Measurements from ENCODE around the gene EHBP1. TPM values are rescaled to one million over a fixed set of nuclear protein-coding genes. Genes with fewer than 3 reads are reported as not detected.

EHBP1 gene
- total RNA-seq, 2 donors from 2014 or later, result 34.6 to 49.8 TPM

DNA sequence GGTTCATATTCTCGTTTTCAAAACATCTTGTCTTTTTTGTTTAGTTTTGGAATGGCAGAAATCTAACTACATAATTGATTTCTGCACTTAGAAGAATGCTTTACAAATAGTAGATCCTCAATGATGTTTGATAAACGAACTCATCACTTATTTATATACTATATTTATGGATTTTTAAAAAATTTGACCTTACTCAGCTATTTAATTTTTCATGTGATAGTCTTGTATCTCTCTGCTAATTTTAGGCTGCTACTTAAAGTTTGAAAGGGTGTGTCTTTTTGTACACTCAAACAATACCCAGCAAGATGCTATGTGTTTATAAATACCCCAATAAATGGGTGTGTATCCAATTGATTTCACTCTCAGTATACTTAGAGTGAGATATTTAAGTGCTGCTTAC, 86.9 kb downstream of the EHBP1 start:
- no peak for TF ChIP-seq CTCF (conservative IDR thresholded peaks at IDR 0.05)
- Mint-ChIP-seq H3K36me3 (ENCODE audit: low read depth) (no peaks in the 10 kb centered on the region), H3K27me3 (ENCODE audit: insufficient read depth) (no peaks in the 10 kb centered on the region), H3K9me3 (no peaks in the 10 kb centered on the region), H3K4me3 (no peak overlapping the region), H3K27ac (no peak overlapping the region), H3K4me1 (no peaks in the 10 kb centered on the region)
- Histone ChIP-seq H3K27me3 (ENCODE audit: control insufficient read depth, insufficient read depth, low read length, poor library complexity, severe bottlenecking) (no peaks in the 10 kb centered on the region), H3K9ac (ENCODE audit: extremely low read depth, low read length, poor library complexity, severe bottlenecking) (no peak overlapping the region), H3K4me1 (ENCODE audit: control insufficient read depth, insufficient read depth, low read length) (no peaks in the 10 kb centered on the region), H3K36me3 (ENCODE audit: control insufficient read depth, insufficient read depth, low read length) (no peaks in the 10 kb centered on the region), H3K4me3 (ENCODE audit: low read length) (no peak overlapping the region), H3K27ac (ENCODE audit: low read depth, low read length) (no peak overlapping the region), H3K9me3 (ENCODE audit: control insufficient read depth, low read length) (no peaks in the 10 kb centered on the region)
- WGBS, 2 experiments (ENCODE audit: insufficient coverage in 1 of 2, insufficient read length in 1 of 2), result 71 to 100% methylated on average over 1 of the region's 2 CpGs
- DNase-seq, result no peak

GRCh38 chr2:62793213-62793612, 87.7 kb downstream of the EHBP1 start:
- no peaks in the 10 kb centered on the region for H3K27me3 ChIP-seq (ENCODE audit: control insufficient read depth, insufficient read depth, low read length, poor library complexity, severe bottlenecking)
- H3K27ac ChIP-seq (ENCODE audit: low read depth, low read length), result no peak overlapping the region
- Mint-ChIP-seq H3K27ac (no peak overlapping the region), H3K4me1 (peaks cover 2% of the 10 kb centered on the region), H3K4me3 (no peak overlapping the region), H3K9me3 (no peaks in the 10 kb centered on the region), H3K36me3 (ENCODE audit: low read depth) (no peaks in the 10 kb centered on the region), H3K27me3 (ENCODE audit: insufficient read depth) (no peaks in the 10 kb centered on the region)
- H3K4me1 ChIP-seq (ENCODE audit: control insufficient read depth, insufficient read depth, low read length), result no peaks in the 10 kb centered on the region
- no peak overlapping the region for H3K4me3 ChIP-seq (ENCODE audit: low read length)
- H3K9me3 ChIP-seq (ENCODE audit: control insufficient read depth, low read length), result no peaks in the 10 kb centered on the region
- no peak for TF ChIP-seq CTCF (conservative IDR thresholded peaks at IDR 0.05)
- H3K36me3 ChIP-seq (ENCODE audit: control insufficient read depth, insufficient read depth, low read length), result no peaks in the 10 kb centered on the region
- 92% methylated on average over 2 of the region's 2 CpGs; no CpG with 5 or more reads in 1 of the 2 experiments for WGBS, 2 experiments (ENCODE audit: insufficient coverage in 1 of 2, insufficient read length in 1 of 2)
- DNase-seq, result no peak
- no peak overlapping the region for H3K9ac ChIP-seq (ENCODE audit: extremely low read depth, low read length, poor library complexity, severe bottlenecking)

DNA sequence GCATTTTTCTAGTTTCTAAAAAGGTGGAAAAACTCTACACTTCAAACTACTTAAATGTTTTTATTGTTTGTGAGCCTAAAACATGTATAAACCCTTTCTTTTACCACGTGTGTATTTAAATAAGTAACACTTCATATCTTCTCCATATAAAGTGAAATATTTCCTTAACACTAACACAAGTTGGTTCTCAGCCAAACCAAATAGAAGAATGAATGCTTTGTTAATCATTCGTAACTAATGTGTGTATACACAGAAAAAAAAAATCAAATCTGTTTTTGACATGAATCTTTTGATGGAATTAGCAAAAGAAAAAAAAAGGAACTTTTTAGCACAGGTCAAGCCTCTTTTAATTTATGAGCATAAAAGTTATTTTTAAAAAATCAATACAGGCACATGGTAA, 89.3 kb downstream of the EHBP1 start:
- TF ChIP-seq CTCF (conservative IDR thresholded peaks at IDR 0.05), result no peak
- no peaks in the 10 kb centered on the region for H3K27me3 Mint-ChIP-seq (ENCODE audit: insufficient read depth)
- Histone ChIP-seq H3K4me3 (ENCODE audit: low read length) (no peak overlapping the region), H3K9ac (ENCODE audit: extremely low read depth, low read length, poor library complexity, severe bottlenecking) (no peak overlapping the region), H3K9me3 (ENCODE audit: control insufficient read depth, low read length) (no peaks in the 10 kb centered on the region), H3K27ac (ENCODE audit: low read depth, low read length) (no peak overlapping the region), H3K36me3 (ENCODE audit: control insufficient read depth, insufficient read depth, low read length) (no peaks in the 10 kb centered on the region), H3K4me1 (ENCODE audit: control insufficient read depth, insufficient read depth, low read length) (no peaks in the 10 kb centered on the region), H3K27me3 (ENCODE audit: control insufficient read depth, insufficient read depth, low read length, poor library complexity, severe bottlenecking) (no peaks in the 10 kb centered on the region)
- no peak overlapping the region for H3K4me3 Mint-ChIP-seq
- H3K4me1 Mint-ChIP-seq, result peaks cover 2% of the 10 kb centered on the region
- peaks cover 3% of the 10 kb centered on the region for H3K36me3 Mint-ChIP-seq (ENCODE audit: low read depth)
- WGBS, 2 experiments (ENCODE audit: insufficient coverage in 1 of 2, insufficient read length in 1 of 2), result 89% methylated on average over 2 of the region's 2 CpGs; no CpG with 5 or more reads in 1 of the 2 experiments
- no peak for DNase-seq
- no peaks in the 10 kb centered on the region for H3K9me3 Mint-ChIP-seq
- H3K27ac Mint-ChIP-seq, result no peak overlapping the region

Measured in endodermal cell (in vitro differentiated cells).